ENCODE measurements around the gene CNGB1. TPM values are rescaled to one million over a fixed set of nuclear protein-coding genes. Genes with fewer than 3 reads are reported as not detected.
"Not testable (repeated sequence)": the region's sequence is repeated elsewhere in the genome, so short reads cannot be mapped to it uniquely, and the experiment has no call there.

CNGB1 gene
- total RNA-seq, 1 experiment from 2014 or later: not detected

DNA sequence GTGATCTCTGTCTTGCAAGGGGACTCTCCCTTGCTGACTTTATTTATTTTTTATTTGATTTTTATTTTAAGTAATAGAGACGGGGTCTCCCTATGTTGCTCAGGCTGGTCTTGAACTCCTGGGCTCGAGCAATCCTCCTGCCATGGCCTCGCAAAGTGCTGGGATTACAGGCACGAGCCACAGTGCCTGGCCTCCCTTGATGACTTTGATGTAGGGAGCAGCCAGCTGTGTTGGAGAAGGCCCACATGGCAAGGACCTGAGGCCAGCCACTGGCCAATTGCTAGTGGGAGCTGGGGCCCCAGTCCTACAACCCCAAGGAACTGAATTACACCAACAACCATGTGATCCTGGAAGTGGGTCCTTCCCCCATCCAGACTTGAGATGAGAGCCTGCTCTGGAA, 81.8 kb downstream of the CNGB1 start:
- DNase-seq (ENCODE audit: low read depth): no peak

DNA sequence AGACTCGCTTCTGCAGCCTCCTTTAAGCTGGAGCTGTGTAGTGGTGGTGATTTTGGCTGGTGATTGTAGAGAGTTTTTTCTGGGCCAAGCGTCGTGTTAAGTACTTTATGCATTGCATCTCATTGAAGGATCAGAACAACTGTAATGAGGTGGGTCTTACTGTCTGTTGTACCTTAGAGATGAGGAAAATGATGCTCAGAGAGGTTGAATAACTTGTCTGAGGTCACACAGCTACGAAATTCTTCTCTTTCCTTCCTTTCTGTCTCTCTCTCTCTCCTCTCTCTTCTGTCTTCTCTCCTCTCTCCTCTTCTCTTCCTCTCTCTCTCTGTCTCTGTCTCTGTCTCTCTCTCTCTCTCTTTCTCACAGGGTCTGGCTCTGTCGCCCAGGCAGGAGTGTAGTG, 82.8 kb downstream of the CNGB1 start:
- no peak for DNase-seq (ENCODE audit: low read depth)

DNA sequence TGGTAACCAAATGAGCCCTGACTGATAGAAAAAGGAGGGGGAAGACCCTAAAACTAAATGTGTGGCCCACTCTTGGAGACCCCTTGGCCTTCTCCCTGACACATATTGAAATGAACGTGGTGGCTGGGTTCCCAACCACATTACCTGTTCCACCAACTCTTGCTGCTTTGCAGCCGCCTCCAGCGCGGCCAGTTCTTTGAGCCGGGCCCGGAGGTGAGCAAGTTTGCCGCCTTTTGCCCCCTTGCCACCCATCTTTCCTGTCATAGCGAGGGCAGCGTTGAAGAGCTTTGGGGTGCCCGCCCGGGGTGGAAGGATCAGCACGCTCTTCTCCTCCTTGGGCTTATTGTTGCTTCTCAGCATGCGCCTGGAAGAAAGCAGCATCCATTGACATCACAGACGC, 83.2 kb downstream of the CNGB1 start:
- DNase-seq (ENCODE audit: low read depth): no peak

DNA sequence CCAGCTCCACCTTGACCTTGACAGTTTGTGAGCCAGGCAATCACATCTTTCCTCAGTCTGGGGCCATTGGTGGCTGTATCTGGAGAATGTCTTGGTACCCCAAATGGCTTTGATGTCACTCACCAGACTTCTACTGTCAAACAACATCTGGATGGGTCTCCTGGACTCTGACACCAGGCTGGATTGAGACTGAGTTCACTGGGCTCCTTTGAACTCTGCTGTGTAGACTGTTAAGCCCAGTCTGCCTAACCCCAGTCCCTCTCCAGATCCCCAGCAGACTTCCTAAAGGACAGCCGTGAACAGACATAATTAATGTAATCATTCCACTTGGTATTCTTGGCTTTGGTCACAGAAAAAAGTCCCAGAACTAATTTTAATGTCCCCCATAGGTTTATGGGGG, 84.5 kb downstream of the CNGB1 start:
- no peak for DNase-seq (ENCODE audit: low read depth)

DNA sequence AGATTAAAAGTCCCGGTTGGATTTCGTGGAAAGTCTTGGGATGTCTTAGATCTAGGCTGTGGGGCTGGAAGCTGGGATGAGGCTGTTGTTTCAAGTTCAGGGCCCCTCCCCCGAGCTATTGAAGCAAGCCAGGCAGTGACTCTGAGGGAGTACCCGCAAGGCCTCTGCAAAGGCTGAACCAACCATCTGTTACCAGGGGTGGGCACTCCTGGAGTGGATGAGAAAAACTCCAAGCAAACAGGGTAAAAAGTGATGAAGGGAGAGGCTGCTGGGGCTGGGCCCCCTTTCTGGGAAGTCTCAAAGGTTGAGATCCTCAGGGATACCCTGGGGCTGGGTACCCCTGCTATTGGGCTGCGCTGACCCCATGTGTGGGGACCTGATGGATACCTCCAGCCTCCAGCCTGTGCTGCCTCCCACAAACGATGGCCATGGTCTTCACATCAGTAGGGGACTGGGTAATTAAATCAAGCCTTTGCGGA, 86.2 kb downstream of the CNGB1 start:
- DNase-seq (ENCODE audit: low read depth): no peak

DNA sequence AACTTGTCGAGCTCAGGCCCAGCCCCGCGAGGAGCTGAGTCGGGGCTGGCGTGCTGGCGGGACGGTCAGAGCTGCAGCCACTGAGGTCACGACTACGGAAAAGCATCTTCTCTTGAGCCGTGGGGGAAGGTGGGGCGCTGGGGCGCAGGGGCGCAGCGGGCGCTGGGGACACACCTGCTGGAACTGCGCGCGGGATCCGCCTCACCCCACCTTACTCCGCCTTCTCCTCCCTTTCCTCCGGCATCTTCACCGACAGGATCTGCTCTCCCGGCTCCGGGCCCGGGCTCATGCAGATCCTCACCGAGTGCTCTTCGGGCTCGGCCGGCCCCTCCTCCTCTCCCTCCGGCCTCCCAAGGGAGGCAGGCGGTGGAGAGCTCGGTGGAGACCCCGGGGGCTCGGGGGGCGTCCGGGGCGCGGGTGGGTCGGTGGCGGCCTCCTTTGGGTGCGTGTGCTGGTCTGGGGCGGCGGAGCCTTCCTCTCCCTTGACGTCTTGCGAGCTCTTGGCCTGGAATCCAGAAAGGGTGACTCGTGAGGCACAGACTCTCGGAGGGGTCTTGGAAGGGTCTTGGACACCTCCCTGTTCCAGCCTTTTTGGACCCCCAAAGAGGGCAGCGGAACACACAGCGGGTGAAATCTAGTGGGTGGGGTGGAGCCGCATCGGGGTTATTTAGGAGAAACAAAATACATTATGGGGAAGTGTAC, 86.8 kb downstream of the CNGB1 start:
- DNase-seq (ENCODE audit: low read depth): no peak

DNA sequence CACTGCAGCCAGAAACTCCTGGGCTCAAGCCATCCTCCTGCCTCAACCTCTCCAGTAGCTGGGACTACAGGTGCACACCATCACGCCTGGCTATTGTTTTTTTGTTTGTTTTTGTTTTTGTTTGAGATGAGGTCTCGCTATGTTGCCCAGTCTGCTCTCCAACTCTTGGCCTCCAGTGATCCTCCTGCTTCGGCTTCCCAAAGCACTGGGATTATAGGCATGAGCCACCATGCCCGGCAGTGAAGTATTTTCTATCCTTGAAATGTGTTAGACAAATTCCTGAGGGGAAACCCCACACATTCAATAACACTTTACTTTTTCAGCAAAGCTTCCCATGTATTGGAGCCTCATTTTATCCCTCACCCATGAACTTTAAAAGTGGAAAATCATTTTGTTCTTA, 87.4 kb downstream of the CNGB1 start:
- DNase-seq (ENCODE audit: low read depth): no peak

DNA sequence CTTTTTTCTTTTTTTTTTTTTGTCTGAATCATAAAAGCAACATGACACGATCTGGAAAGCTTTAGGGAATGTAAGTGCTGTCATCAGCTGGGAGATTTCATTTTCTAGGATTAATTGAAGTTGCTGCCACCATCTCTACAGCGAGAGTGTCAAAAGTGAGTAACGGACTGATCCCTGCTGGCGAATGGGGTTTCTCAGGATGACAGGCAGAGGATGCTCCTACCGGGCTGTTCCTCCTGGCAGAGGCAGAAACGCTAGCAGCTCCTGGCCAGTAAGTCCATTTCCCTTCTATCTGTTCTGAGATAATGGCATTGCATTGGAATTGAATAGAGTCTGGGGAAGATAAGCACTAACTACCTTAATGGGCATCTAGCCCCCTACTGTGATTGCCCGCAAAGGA, 88.1 kb downstream of the CNGB1 start:
- peak; percentile 40 for DNase-seq (ENCODE audit: low read depth)

DNA sequence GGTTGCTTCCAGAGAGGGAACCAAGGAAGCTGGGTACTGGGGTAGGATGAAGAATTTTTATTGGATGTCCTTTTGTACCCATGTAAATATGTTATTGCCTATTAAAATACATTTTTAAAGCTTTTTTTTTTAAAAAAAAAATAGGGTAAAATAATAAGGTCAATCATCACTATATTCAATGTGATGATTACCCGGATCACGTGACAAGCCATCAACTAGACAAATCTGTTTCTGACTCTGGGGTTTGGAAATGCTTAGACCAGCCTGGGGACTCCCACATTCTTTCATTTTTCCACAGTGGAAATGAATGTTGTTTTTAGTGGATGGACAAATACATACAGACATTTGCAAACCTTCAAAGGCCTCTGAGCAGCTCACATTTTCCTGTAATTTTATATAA, 88.7 kb downstream of the CNGB1 start:
- DNase-seq (ENCODE audit: low read depth): no peak

DNA sequence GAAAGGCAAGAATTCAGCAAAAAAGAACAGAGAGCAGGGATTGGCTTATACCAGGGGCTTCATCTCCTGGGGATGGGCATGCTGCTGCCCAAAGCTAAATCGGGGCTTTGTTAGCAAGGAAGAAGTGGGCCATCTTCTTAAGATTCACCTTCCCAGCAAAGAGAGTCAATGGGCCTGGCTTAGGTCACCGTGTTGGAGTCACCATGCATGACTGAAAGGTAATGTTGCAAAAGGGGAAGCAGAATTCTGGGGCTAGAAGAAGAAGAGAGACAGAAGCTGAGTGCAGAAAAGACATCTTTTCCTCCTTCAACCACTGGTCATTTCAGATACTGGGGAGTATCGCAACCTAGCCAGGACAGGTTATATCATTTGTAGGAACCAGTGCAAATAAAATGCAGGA, 92.3 kb downstream of the CNGB1 start:
- no peak for DNase-seq (ENCODE audit: low read depth)

DNA sequence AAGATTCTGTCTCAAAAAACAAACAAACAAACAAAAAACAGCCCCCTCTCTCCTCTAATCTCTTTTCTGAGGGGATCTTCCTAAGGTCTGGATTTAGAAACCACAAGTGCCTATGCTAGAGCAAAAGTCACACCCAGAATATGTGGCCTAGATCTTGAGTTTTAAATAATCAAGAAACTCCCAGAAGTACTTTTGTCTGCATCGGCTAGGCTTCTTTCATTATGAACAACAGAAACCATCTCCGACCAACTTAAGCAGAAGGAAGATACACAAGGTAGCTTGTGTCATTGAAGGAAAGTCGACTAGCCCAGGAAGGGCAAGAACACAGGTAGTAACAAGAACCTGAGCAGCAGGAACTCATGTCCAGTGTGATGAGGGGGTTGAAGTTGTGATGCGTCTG, 94.7 kb downstream of the CNGB1 start:
- DNase-seq (ENCODE audit: low read depth): no peak

DNA sequence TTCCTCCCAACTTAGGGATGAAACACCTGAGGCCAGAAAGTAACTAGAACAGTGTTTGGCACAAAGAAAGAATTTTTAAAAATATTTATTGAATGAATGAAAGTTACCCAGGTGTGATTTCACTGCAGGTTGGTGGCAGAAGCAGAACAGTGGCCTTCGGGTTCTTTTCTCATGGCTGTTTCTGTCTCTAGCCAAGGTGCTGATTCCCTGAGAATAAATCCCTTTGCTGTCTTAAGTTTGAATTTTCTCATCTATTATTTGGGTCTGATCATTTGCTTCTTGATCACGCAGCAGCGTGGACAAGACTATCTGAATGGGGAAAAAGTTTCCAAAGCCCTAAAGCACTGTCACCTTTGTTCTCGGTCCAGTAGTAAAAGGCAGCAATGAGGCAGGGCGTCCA, 95.6 kb downstream of the CNGB1 start:
- no peak for DNase-seq (ENCODE audit: low read depth)

DNA sequence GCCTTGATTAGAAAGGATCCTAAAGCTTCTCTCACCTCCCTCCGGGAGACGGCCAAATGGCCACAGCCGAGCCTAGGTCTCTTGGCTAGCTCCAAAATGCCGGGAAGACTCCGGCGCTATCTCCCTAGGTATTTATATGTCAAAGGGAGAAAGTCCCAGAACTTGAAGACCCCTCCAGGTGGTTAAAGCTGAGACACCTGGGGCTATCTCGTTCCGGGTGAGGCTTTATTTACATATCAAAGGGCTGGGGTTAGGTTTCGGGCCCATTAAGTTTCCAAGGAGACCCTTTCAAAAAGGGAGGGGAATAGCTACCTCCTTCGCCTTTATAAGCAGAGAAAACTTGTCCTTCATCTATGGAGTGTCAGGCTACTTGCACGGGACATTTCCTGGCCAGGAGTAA, 97.7 kb downstream of the CNGB1 start:
- DNase-seq (ENCODE audit: low read depth): no peak

DNA sequence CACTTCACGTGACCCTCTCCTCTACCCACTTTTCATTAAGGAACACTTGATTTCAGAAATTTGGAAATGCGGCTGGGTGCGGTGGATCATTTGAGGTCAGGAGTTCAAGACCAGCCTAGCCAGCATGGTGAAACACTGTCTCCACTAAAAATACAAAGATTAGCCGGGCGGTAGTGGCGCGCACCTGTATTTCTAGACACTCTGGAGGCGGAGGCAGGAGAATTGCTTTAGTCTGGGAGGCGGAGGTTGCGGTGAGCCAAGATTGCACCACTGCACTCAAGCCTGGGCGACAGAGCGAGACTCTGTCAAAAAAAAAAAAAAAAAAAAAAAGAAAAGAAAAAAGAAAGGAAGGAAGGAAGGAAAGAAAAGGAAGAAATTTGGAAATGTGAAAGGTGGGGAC, 98.2 kb downstream of the CNGB1 start:
- DNase-seq (ENCODE audit: low read depth): not testable (repeated sequence)

DNA sequence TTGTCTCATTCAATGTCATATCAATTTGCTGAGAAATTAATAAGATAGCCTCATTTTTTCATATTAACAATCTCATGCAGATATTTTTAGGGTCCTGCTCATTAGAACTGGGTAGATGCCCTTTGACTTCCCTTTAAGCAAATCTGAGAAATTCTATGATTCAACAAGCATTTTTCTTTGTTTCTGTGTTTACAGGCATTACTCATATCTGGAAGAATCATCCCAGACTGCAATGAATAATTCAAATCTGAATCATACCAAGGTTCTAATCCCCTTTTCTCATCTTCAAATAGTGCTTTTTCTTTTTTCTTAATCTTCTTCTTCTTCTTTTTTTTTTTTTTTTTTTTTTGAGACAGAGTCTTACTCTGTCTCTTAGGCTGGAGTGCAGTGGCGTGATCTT, 99.5 kb downstream of the CNGB1 start:
- DNase-seq (ENCODE audit: low read depth): peak; percentile 83

DNA sequence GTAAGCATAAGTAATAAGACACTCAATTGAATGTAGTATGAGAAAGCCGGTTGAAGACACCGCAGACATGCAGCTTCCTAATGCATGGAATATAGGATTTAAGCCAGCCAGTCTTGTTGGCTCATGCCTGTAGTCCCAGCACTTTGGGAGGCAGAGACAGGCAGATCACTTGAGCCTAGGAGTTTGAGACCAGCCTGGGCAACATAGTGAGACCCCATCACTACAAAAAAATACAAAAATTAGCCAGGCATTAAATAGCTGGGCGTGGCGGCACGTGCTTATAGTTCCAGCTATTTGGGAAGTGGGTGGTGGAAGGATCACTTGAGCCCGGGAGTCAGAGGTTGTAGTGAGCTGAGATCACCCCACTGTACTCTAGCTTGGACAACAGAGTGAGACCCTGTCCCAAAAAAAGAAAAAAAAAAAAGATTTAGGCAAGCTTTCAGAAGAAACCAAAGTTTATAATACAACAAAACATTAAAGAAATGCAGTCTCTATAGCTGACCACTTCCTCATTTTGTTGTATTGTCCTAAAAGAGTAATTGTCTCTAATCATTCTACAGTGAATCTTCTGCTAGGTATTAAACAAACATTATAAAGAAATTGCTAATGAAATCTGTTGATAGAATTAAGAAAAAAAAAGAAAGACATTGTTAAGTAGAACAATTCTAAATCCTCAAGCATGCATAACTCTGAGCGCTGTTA, 100.0 kb downstream of the CNGB1 start:
- no peak for DNase-seq (ENCODE audit: low read depth)

DNA sequence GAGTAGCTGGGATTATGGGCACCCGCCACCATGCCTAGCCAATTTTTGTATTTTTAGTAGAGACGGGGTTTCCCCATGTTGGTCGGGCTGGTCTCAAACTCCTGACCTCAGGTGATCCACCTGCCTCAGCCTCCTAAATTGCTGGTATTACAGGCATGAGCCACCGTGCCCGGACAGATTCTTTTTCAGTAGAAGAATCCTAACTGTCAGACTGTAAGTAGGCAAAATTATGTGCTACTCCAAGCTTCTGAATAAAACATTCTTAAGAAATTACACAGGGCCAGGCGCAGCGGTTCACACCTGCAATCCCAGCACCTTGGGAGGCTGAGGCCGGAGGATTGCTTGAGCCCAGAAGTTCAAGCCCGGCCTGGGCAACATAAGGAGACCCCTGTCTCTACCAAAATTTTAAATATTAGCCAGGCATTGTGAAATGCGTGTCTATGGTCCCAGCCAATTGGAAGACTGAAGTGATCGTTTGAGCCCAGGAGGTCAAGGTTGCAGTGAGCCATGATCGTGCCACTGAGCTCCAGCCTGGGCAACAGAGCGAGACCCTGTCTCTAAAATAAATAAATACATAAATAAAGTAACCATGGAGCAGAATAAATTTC, 101.9 kb downstream of the CNGB1 start:
- no peak for DNase-seq (ENCODE audit: low read depth)

DNA sequence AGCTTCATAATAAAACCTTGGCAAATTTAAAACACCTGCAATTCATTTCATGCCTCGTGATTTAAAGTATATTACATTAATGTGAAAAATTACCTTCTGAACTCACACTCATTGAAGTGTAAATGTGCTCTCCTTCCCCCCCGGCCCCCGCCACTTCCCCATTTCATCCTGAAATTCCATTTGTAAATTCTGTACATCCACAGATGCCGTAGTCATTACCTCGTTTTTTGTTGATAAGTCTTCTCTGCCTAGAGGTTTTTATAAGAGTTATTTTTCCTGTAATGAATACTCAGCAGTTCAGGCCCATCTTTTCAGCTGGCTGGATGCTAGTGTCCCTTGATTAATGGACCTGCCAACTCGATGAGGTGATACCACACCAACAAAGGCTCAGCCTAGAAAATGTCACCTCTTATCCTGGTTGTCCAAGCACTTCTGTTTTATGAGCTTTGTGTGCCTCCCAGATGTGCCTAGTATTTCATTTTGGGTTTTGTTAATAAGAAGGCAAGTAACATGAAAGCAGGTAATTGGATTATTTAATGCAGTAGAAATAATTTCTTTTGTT, 103.8 kb downstream of the CNGB1 start:
- peak; percentile 35 for DNase-seq (ENCODE audit: low read depth)

DNA sequence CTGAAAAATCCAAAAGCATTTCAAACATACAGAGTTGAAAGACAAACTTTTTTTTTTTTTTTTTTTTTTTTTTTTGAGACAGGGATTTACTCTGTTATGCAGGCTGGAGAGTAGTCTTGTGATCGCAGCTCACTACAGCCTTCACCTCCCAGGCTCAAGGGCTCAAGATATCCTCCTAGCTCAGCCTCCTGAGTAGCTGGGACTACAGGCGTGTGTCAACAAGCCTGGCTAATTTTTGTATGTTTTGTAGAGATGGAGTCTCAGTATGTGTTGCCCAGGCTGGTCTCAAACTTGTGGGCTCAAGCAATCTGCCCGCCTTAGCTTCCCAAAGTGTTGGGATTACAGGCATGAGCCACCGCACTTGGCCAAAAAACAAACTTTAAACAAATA, 104.4 kb downstream of the CNGB1 start:
- no peak for DNase-seq (ENCODE audit: low read depth)

DNA sequence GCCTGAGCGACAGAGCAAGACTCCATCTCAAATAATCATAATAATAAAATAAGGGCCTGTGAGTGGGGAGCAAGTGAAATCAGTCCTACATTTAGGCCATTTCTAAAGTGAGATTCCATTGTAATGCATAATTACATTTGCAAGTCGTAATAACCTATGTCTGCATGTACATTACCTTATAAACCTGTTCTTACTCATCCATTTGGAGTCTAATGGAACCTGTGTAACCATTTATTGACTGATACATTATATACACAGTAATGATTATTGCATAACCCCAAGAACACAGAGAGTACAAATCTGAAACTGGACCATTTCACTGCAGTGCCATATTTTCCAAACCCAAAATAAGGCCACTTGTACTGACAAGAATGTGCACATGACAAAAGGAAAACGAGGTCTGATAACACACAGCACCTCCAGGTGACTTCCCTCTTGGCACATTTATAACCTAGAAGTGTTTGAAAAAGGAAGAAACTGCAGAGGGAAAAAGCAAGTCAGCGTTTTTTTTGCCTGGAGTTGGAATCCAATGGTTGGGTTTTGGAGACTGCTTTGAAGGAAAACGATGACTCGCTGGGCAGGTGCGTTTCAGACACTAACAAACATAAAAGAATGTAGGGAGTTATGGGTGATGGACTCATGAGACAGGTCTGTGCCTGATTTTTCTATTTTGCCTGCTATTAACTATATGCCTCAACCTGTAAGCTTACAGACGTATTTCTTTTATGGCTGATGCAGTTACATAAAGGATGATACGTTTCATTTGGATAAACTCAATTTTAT, 105.0 kb downstream of the CNGB1 start:
- DNase-seq (ENCODE audit: low read depth): peak; percentile 57

DNA sequence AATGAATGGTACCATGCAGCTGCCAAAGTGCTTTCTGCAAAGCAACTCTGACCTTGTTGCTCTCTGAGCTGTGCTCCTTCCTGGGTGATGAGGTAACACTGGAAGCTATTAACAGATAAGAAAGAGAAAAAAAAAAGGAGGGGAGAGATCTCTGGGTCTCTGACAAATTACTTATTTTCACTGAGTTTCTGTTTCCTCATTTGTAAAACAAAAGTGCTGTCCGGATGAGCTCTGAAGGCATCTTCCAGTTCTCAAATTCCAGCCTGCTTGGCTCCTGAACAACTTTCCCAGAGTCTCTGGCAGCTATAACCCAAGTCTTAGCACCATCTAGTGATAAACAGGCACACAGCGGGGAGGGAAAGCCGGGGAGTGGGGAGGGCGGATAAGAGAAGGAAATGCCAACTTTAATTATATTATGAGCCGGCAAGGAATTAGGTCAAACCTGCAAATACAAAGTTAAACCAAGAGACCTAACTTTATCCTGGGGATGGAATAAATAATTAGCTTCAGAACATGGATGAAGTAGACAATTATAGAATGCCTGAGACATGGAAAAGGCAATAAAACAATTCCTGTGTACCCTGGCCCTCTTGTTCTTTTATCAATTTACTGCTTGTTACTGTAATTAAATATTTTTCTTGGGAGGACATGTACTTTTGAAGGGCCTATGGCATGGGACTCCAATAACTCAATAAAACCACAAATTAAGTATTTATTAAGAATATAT, 107.3 kb downstream of the CNGB1 start:
- DNase-seq (ENCODE audit: low read depth): peak; percentile 89
